ENCODE data around the gene GDF11.

Gene GDF11

GRCh38 chr12:55696796-55697462, 46.0 kb upstream of the GDF11 start:
- in situ Hi-C loops (cut with MboI; ENCODE audit: low sequenced_read_pairs, unreplicated experiment) = no loop called here
- no peak for DNase-seq (ENCODE audit: low spot score)
- TF ChIP-seq CTCF (IDR thresholded peaks at IDR 0.05; ENCODE audit: borderline replicate concordance, control extremely low read depth, extremely low read depth, insufficient read depth, missing control alignments) = no peak

GRCh38 chr12:55697686-55698085, 45.2 kb upstream of the GDF11 start:
- in situ Hi-C loops (cut with MboI; ENCODE audit: low sequenced_read_pairs, unreplicated experiment) = no loop called here
- no peak for TF ChIP-seq CTCF (IDR thresholded peaks at IDR 0.05; ENCODE audit: borderline replicate concordance, control extremely low read depth, extremely low read depth, insufficient read depth, missing control alignments)
- DNase-seq (ENCODE audit: low spot score) = no peak

- TF ChIP-seq CTCF (IDR thresholded peaks at IDR 0.05; ENCODE audit: borderline replicate concordance, control extremely low read depth, extremely low read depth, insufficient read depth, missing control alignments) = no peak
- in situ Hi-C loops (cut with MboI; ENCODE audit: low sequenced_read_pairs, unreplicated experiment) = no loop called here
- DNase-seq (ENCODE audit: low spot score) = no peak
Observed at GRCh38 chr12:55698241-55698955, 44.5 kb upstream of the GDF11 start.

- TF ChIP-seq CTCF (IDR thresholded peaks at IDR 0.05; ENCODE audit: borderline replicate concordance, control extremely low read depth, extremely low read depth, insufficient read depth, missing control alignments) = no peak
- in situ Hi-C loops (cut with MboI; ENCODE audit: low sequenced_read_pairs, unreplicated experiment) = no loop called here
Observed at GRCh38 chr12:55698965-55699364, 44.0 kb upstream of the GDF11 start.

DNA sequence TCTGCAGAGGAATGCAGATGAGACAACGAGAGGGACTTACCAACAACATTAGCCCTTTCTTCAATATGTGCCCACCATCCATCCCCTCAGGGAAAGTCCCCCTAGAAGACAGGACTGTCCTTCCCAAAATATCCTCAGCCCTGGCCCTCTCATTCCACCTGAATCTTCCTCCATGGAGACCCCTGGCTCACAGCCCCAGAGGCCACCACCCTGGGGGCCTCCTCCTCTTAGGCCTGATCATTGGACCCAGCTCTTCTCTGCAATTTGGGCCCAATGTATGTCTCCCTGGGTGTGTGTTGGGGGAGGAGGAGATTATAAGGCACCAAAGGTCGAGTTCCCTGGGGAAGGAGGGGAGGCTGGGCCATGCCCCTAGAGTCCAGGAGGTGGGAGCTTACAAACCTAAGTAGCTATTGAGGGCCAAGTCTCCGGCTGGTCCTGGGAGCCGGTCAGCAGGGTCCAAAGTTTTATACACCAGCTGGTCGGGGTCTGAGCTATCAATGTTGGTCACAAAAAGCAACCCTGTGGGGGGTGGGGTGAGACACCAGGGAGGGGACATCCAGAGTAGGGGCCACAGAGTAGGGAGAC, 43.4 kb upstream of the GDF11 start:
- in situ Hi-C loops (cut with MboI; ENCODE audit: low sequenced_read_pairs, unreplicated experiment) = no loop called here
- no peak for DNase-seq (ENCODE audit: low spot score)
- no peak for TF ChIP-seq CTCF (IDR thresholded peaks at IDR 0.05; ENCODE audit: borderline replicate concordance, control extremely low read depth, extremely low read depth, insufficient read depth, missing control alignments)

More at GRCh38 chr12:55698965-55699364, 44.0 kb upstream of the GDF11 start:
- no peak for DNase-seq (ENCODE audit: low spot score)

GRCh38 chr12:55700255-55701018, 42.5 kb upstream of the GDF11 start:
- no peak for TF ChIP-seq CTCF (IDR thresholded peaks at IDR 0.05; ENCODE audit: borderline replicate concordance, control extremely low read depth, extremely low read depth, insufficient read depth, missing control alignments)
- DNase-seq (ENCODE audit: low spot score) = no peak
- in situ Hi-C loops (cut with MboI; ENCODE audit: low sequenced_read_pairs, unreplicated experiment) = no loop called here
